NCI-H748 (cell line): ENCODE measurements around the gene ZNF207.
"Not testable (repeated sequence)": the region's sequence is repeated elsewhere in the genome, so short reads cannot be mapped to it uniquely, and the experiment has no call there.

Experiments used
- DNase-seq: peaks from one replicate; lab custom pipeline; 2025; ENCODE audit not compliant: unreplicated experiment; lab: John Stamatoyannopoulos, UW

Gene ZNF207

GRCh38 chr17:32335046-32335445, 14.9 kb upstream of the ZNF207 start:
- DNase-seq: no peak

- no peak for DNase-seq
Observed at GRCh38 chr17:32335687-32336086, 14.3 kb upstream of the ZNF207 start.

GRCh38 chr17:32341141-32341856, 8.7 kb upstream of the ZNF207 start:
- DNase-seq: peak; percentile 49

DNA sequence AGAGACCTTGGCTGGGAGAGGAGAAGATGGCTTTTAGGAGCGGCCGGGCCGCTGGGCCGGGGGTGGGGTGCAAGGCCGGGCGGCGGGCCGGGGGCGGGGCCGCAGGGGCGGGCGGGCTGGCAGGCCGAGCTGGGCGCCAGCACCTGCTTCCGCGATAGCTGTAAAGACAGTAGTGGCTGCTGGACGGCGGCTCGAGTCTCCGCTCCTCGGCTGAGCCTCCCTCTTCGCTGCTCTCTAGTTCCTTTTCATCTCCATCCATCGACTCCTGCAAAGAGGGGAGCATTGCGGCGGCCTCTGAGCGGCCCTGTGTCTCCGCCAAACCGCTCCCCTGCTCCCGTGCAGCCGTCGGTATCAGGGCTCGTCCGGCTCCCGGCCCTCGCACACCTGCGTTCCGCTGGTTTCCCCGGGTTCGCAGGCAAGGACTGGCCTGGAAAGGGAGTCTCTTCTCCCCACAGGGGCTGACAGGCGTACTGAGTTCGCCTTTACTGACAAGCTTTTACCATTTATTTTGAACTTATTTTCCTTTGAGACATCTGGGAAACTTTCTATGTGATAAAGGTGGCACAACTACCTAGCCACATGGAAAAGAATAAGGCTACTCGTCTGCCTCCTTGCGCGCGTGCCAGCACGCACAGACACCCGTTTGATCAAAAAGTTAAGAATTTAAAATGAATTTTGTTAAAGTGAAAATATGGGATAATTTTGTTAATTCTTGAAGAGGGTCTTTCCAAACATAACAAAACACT, 7.9 kb upstream of the ZNF207 start, which contains the start of gene C17orf75:
Gene C17orf75, minus strand, starts transcription at position 317 of the 746 bp plus-strand sequence. Its CDS starts 34 bp downstream, at position 283.
- peak; percentile 81 for DNase-seq

GRCh38 chr17:32342603-32343325, 7.2 kb upstream of the ZNF207 start:
- no peak for DNase-seq

GRCh38 chr17:32345951-32346600, 3.9 kb upstream of the ZNF207 start:
- no peak for DNase-seq

GRCh38 chr17:32348483-32348800, 1.5 kb upstream of the ZNF207 start:
- no peak for DNase-seq

DNA sequence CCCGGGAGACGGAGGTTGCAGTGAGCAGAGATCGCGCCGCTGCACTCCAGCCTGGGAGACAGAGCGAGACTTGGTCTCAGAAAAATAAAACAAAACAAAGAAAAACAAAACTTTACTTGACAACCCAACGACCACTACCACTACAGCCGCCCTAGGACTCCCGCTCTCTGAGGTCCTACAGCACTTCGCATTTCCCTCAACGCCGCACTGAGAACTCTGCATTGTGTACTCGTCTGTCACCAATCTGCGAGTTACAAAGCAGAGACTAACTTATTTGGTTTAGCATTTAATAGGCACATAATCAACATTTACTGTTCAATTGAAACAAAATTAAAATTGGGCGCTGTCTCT, 479 bp upstream of the ZNF207 start:
- peak; percentile 43 for DNase-seq

- peak; percentile 59 for DNase-seq
Observed at GRCh38 chr17:32350666-32351418, 885 bp downstream of the ZNF207 start.

DNA sequence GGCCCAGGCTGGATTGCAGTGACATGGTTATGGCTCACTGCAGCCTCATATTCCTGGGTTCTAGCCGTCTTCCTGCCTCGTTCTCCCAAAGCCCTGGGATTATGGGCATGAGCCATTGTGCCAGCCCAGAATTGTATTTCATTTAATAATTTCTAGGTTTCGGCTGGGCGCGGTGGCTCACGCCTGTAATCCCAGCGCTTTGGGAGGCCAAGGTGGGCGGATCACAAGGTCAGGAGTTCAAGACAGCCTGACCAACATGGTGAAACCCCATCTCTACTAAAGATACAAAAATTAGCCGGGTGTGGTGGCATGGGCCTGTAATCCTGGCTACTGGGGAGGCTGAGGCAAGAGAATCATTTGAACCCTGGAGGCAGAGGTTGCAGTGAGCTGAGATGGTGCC, 2.8 kb downstream of the ZNF207 start:
- not testable (repeated sequence) for DNase-seq

GRCh38 chr17:32355649-32356377, 5.9 kb downstream of the ZNF207 start:
- DNase-seq: no peak

DNA sequence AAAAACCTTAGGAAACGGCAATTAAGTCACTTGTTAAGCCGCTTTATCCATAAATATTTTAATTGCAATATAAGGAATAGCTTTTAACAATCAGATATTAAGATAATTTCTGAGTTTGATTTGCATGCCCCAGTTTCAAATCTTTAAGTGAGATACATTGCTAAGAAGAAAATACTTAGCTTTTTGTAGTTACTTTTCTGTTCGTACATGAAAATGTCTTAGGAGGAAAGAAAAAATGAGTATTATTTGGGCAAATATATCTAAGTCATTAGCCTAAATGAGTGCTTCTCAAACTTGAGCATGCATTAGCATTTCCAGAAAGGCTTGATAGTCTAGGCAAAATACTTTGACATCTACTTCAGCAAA, 6.4 kb downstream of the ZNF207 start:
- DNase-seq: no peak

DNA sequence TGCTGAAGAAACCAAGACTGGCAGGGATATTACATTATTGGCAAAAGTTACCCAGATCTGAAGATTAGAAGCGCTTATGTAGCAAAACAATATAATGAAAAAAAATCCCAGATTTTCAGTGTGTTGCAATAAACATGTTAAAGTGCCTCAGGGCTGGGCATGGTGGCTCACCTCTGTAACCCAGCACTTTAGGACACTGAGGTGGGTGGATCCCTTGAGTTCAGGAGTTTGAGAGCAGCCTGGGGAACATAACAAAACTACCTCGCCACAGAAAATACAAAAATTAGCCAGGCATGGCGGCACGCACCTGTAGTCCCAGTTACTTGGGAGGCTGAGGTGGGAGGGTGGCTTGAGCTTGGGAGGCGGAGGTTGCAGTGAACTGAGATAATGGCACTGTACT, 6.8 kb downstream of the ZNF207 start:
- DNase-seq: no peak

GRCh38 chr17:32357615-32358014, 7.7 kb downstream of the ZNF207 start:
- DNase-seq: no peak

- DNase-seq: no peak
Observed at GRCh38 chr17:32361270-32361669, 11.3 kb downstream of the ZNF207 start.

- DNase-seq: no peak
Observed at GRCh38 chr17:32370426-32370825, 20.5 kb downstream of the ZNF207 start.

- DNase-seq: no peak
Observed at GRCh38 chr17:32382526-32383223, 32.7 kb downstream of the ZNF207 start.

DNA sequence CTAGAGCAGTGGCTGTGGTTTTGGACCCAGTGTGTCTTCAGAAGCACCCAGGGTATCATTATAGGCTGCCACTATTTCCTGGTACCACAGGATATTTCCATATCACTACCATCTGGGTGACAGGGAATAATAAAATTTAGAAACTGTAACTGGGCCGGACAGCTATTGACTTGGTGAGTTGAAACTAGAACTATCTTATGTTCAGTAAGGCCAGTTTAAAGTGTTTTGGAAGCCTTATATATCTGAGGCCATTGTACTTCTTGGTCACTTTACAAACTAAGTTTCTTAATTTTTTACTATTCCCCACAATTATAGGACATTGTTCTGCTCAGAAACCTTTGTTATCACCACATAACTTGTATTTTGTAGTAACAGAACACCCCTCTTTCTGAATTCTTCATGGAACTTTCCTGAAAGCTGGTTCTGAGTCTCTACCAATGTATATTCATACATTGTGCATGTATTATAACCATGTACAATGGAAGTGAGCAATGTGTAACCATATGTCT, 34.0 kb downstream of the ZNF207 start:
- no peak for DNase-seq

GRCh38 chr17:32385121-32385520, 35.2 kb downstream of the ZNF207 start:
- no peak for DNase-seq
